Measurements from ENCODE around the gene PDLIM4.

The PDLIM4 gene

GRCh38 chr5:132274050-132274792 lies 16.7 kb downstream of the PDLIM4 start:
- peak in 4 of 42 donors; percentile 9 to 41 (median 21) for DNase-seq
- intact Hi-C loops (cut with DNase I) = no loop called here

- DNase-seq = peak in 3 of 42 donors; percentile 0 to 5 (median 1)
- intact Hi-C loops (cut with DNase I) = no loop called here
Measured at GRCh38 chr5:132275367-132276220, 18.1 kb downstream of the PDLIM4 start.

- intact Hi-C loops (cut with DNase I) = no loop called here
Measured at GRCh38 chr5:132277256-132277655, 19.8 kb downstream of the PDLIM4 start.

GRCh38 chr5:132277971-132278853 lies 20.7 kb downstream of the PDLIM4 start:
- intact Hi-C loops (cut with DNase I) = no loop called here

More at GRCh38 chr5:132277256-132277655, 19.8 kb downstream of the PDLIM4 start:
- peak in 1 of 42 donors; percentile 2 for DNase-seq

GRCh38 chr5:132279801-132280200 lies 22.3 kb downstream of the PDLIM4 start:
- intact Hi-C loops (cut with DNase I) = no loop called here
- DNase-seq = peak in 2 of 42 donors; percentile 5 to 6

More at GRCh38 chr5:132277971-132278853, 20.7 kb downstream of the PDLIM4 start:
- peak in 3 of 42 donors; percentile 3 to 14 (median 11) for DNase-seq

- intact Hi-C loops (cut with DNase I) = no loop called here
- peak in 1 of 42 donors; percentile 8 for DNase-seq
Measured at GRCh38 chr5:132280371-132281240, 23.1 kb downstream of the PDLIM4 start.

GRCh38 chr5:132281856-132282614 lies 24.5 kb downstream of the PDLIM4 start:
- intact Hi-C loops (cut with DNase I) = no loop called here
- peak in 2 of 42 donors; percentile 4 to 5 for DNase-seq

GRCh38 chr5:132283423-132284043 lies 26.0 kb downstream of the PDLIM4 start:
- intact Hi-C loops (cut with DNase I) = no loop called here
- DNase-seq = peak in 2 of 42 donors; percentile 22 to 25

GRCh38 chr5:132289097-132289496 lies 31.6 kb downstream of the PDLIM4 start:
- DNase-seq = peak in 1 of 42 donors; percentile 0
- intact Hi-C loops (cut with DNase I) = no loop called here

- DNase-seq = no peak
- intact Hi-C loops (cut with DNase I) = no loop called here
Measured at GRCh38 chr5:132291026-132291425, 33.5 kb downstream of the PDLIM4 start.

GRCh38 chr5:132293066-132293991 lies 35.8 kb downstream of the PDLIM4 start:
- intact Hi-C loops (cut with DNase I) = no loop called here
- peak; percentile 70 to 94 (median 84) for DNase-seq

GRCh38 chr5:132293992-132294727 lies 36.7 kb downstream of the PDLIM4 start, which contains the start of gene SLC22A4:
TSS of gene SLC22A4 (plus strand) at chr5:132294394. CDS start at chr5:132294617, 223 bp downstream.
- intact Hi-C loops (cut with DNase I) = no loop called here
- DNase-seq = peak; percentile 72 to 96 (median 89)

- intact Hi-C loops (cut with DNase I) = no loop called here
- DNase-seq = peak in 8 of 42 donors; percentile 22 to 65 (median 44)
Measured at GRCh38 chr5:132294728-132295504, 37.4 kb downstream of the PDLIM4 start.
